WTC11 (cell line): Measurements from ENCODE around the gene CCDC154.

Experiments
- ESRRA ChIP-seq: sonication (generic); formaldehyde crosslinking; IDR thresholded peaks from 2 replicates; pipeline ENCODE4 v1.8.1; 2022; ENCODE audit warnings: mild to moderate bottlenecking, missing genetic modification reagents, borderline replicate concordance
- ETV6 ChIP-seq: sonication (generic); formaldehyde crosslinking; IDR thresholded peaks from 2 replicates; pipeline ENCODE4 v1.8.1; 2022; ENCODE audit warnings: mild to moderate bottlenecking, missing genetic modification reagents
- GABPB1 ChIP-seq: sonication (generic); formaldehyde crosslinking; IDR thresholded peaks from 2 replicates; pipeline ENCODE4 v1.8.1; 2023; ENCODE audit warnings: mild to moderate bottlenecking, missing genetic modification reagents
- SP1 ChIP-seq: sonication (generic); formaldehyde crosslinking; conservative IDR thresholded peaks from 2 replicates; pipeline ENCODE4 v1.8.1; 2022; ENCODE audit warnings: missing genetic modification reagents
- TCF7 ChIP-seq: sonication (generic); formaldehyde crosslinking; IDR thresholded peaks from 2 replicates; pipeline ENCODE4 v1.8.0; 2022; ENCODE audit warnings: mild to moderate bottlenecking, low read depth, missing genetic modification reagents, moderate library complexity
- TP53 ChIP-seq: sonication (generic); formaldehyde crosslinking; IDR thresholded peaks from 2 replicates; pipeline ENCODE4 v1.8.1; 2023; ENCODE audit warnings: mild to moderate bottlenecking, missing genetic modification reagents
- TF ChIP-seq, protein P1 (sequence below): fragments of 200-600 bp; IDR thresholded peaks from 2 replicates; pipeline ENCODE4 v1.8.0; 2022; ENCODE audit warnings: antibody characterized with exemption
- TF ChIP-seq, protein P2 (sequence below): sonication (generic); formaldehyde crosslinking; IDR thresholded peaks from 2 replicates; pipeline ENCODE4 v1.8.1; 2023; ENCODE audit warnings: mild to moderate bottlenecking, missing genetic modification reagents, moderate library complexity
- TF ChIP-seq, protein P3 (sequence below): sonication (generic); formaldehyde crosslinking; IDR thresholded peaks from 2 replicates; pipeline ENCODE4 v1.8.0; 2022; ENCODE audit warnings: mild to moderate bottlenecking, missing genetic modification reagents
- TF ChIP-seq, protein P4 (sequence below): sonication (generic); formaldehyde crosslinking; IDR thresholded peaks from 2 replicates; pipeline ENCODE4 v1.8.1; 2022; ENCODE audit warnings: mild to moderate bottlenecking, missing genetic modification reagents, moderate library complexity, borderline replicate concordance
- TF ChIP-seq, protein P5 (sequence below): sonication (generic); formaldehyde crosslinking; IDR thresholded peaks from 2 replicates; pipeline ENCODE4 v1.8.1; 2022; ENCODE audit warnings: low read depth, missing genetic modification reagents, borderline replicate concordance

DNA sequence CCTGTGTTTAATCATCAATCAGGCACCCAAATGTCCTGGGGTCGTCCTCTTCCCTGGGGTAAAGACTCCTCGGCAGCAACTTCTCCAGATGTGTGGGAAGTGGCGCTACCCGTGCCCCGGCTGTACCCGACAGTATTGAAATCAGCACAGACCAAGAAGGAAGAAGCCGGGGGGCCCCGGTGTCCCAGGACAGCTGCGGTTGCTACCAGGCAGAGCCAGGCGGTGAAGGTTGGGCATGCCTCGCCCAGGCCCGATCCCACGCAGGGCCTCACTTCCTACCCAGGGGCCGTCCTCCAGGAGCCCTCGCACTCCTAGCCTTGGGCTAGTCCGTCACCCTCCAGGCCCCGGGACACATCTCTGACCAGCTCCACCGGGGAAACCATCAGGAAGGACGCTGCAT lies 9.0 kb upstream of the CCDC154 start:
- TF ChIP-seq, protein P1, sequence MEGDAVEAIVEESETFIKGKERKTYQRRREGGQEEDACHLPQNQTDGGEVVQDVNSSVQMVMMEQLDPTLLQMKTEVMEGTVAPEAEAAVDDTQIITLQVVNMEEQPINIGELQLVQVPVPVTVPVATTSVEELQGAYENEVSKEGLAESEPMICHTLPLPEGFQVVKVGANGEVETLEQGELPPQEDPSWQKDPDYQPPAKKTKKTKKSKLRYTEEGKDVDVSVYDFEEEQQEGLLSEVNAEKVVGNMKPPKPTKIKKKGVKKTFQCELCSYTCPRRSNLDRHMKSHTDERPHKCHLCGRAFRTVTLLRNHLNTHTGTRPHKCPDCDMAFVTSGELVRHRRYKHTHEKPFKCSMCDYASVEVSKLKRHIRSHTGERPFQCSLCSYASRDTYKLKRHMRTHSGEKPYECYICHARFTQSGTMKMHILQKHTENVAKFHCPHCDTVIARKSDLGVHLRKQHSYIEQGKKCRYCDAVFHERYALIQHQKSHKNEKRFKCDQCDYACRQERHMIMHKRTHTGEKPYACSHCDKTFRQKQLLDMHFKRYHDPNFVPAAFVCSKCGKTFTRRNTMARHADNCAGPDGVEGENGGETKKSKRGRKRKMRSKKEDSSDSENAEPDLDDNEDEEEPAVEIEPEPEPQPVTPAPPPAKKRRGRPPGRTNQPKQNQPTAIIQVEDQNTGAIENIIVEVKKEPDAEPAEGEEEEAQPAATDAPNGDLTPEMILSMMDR = no peak
- TF ChIP-seq ETV6 (CRISPR knock-in tag) (no peak), SP1 (CRISPR knock-in tag) (no peak), ESRRA (CRISPR knock-in tag) (no peak), TP53 (no peak), GABPB1 (CRISPR knock-in tag) (no peak), TCF7 (CRISPR knock-in tag) (no peak)
- TF ChIP-seq, protein P2, sequence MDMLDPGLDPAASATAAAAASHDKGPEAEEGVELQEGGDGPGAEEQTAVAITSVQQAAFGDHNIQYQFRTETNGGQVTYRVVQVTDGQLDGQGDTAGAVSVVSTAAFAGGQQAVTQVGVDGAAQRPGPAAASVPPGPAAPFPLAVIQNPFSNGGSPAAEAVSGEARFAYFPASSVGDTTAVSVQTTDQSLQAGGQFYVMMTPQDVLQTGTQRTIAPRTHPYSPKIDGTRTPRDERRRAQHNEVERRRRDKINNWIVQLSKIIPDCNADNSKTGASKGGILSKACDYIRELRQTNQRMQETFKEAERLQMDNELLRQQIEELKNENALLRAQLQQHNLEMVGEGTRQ (CRISPR knock-in tag) = no peak
- TF ChIP-seq, protein P3, sequence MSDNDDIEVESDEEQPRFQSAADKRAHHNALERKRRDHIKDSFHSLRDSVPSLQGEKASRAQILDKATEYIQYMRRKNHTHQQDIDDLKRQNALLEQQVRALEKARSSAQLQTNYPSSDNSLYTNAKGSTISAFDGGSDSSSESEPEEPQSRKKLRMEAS (CRISPR knock-in tag) = no peak
- TF ChIP-seq, protein P4, sequence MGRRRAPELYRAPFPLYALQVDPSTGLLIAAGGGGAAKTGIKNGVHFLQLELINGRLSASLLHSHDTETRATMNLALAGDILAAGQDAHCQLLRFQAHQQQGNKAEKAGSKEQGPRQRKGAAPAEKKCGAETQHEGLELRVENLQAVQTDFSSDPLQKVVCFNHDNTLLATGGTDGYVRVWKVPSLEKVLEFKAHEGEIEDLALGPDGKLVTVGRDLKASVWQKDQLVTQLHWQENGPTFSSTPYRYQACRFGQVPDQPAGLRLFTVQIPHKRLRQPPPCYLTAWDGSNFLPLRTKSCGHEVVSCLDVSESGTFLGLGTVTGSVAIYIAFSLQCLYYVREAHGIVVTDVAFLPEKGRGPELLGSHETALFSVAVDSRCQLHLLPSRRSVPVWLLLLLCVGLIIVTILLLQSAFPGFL (CRISPR knock-in tag) = no peak
- TF ChIP-seq, protein P5, sequence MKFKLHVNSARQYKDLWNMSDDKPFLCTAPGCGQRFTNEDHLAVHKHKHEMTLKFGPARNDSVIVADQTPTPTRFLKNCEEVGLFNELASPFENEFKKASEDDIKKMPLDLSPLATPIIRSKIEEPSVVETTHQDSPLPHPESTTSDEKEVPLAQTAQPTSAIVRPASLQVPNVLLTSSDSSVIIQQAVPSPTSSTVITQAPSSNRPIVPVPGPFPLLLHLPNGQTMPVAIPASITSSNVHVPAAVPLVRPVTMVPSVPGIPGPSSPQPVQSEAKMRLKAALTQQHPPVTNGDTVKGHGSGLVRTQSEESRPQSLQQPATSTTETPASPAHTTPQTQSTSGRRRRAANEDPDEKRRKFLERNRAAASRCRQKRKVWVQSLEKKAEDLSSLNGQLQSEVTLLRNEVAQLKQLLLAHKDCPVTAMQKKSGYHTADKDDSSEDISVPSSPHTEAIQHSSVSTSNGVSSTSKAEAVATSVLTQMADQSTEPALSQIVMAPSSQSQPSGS = no peak
